Measurements from ENCODE around the gene PWWP2B. TPM values are rescaled to one million over a fixed set of nuclear protein-coding genes. Genes with fewer than 3 reads are reported as not detected.

PWWP2B gene
- total and polyA plus RNA-seq, 2 of the 8 experiments (the other 6 are each of a cell fraction or from before 2014, with no cell fraction given), result 5.3 to 10.8 TPM

DNA sequence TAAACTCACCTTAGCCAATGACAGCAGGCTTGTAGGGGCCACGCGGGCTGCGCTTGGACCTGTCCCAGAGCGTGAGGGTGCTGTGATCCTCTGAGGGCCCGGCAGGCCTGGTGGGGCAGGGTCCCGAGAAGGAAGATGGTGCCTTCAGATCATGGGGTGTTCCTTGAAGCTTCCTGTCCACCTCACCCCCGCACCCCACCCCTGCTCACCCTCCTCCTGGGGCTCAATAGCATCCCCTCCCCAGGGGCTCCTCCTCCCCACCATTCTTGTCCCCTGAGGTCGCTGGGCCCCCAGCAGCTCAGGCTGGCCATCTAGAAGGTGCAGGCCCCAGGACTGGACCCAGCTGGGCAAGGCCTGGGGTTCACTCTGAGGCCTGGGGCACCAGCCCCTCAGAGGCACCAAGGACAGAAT, 33.9 kb downstream of the PWWP2B start:
- FAIRE-seq, result no peak
- Histone ChIP-seq H4K8ac (ENCODE audit: extremely low read depth, insufficient read depth, low read length) (no peak overlapping the region), H3K4me1 (replicated peaks in 1 of 4; ENCODE audit: control insufficient read depth in 3 of 4, insufficient read depth in 4 of 4, low read length in 3 of 4) (peaks cover 0 to 11% (median 1%) of the 10 kb centered on the region in 4 experiments; a peak in 4 of 7 replicates), H3K79me2 (ENCODE audit: control insufficient read depth in 1 of 2, insufficient read depth in 2 of 2, low read length in 2 of 2) (no peaks in the 10 kb centered on the region), H2AFZ (ENCODE audit: low read length) (no peak overlapping the region), H3K9ac (replicated peaks in 1 of 4; ENCODE audit: extremely low read depth in 1 of 4, low read depth in 3 of 4, low read length in 3 of 4) (no peak overlapping the region), H3K56ac (replicated peaks; ENCODE audit: insufficient read length, low read depth, low read length) (no peak overlapping the region), H3K4me2 (ENCODE audit: insufficient read depth in 1 of 2, low read depth in 2 of 2, low read length in 2 of 2) (no peak overlapping the region), H4K20me1 (replicated peaks in 1 of 2; ENCODE audit: control insufficient read depth in 1 of 2, insufficient read depth in 2 of 2, low read length in 2 of 2) (peaks cover 0 to 13% of the 10 kb centered on the region in 2 experiments), H3K23ac (ENCODE audit: insufficient read length) (no peak overlapping the region), H3K79me1 (ENCODE audit: low read depth, low read length) (0 out of 2 replicates have a peak, but pooled peaks cover 5% of the 10 kb centered on the region), H3K23me2 (ENCODE audit: low read depth, low read length) (peaks cover 11% of the 10 kb centered on the region; the same call in 1 of the 2 replicates), H3K9me3 (ENCODE audit: insufficient read depth in 2 of 2, low read depth in 1 of 2, low read length in 1 of 2) (no peaks in the 10 kb centered on the region), H3K36me3 (ENCODE audit: control insufficient read depth in 2 of 4, insufficient read depth in 4 of 4, low read length in 3 of 4) (no peaks in the 10 kb centered on the region; a peak in 1 of 8 replicates), H3K4me3 (ENCODE audit: extremely low read depth in 1 of 4, insufficient read depth in 2 of 4, low read depth in 3 of 4, low read length in 4 of 4) (no peak overlapping the region), H3K27me3 (replicated peaks in 1 of 4; ENCODE audit: control insufficient read depth in 3 of 4, extremely low read depth in 1 of 4, insufficient read depth in 3 of 4, low read length in 3 of 4) (no peaks in the 10 kb centered on the region), H2AK5ac (ENCODE audit: low read depth, low read length) (no peak overlapping the region), H2BK12ac (ENCODE audit: low read depth, low read length) (0 out of 2 replicates have a peak overlapping the region, but pooled peaks have one; percentile 6), H3K14ac (ENCODE audit: insufficient read length) (no peak overlapping the region), H4K5ac (ENCODE audit: insufficient read length, low read depth, low read length) (no peak overlapping the region), H2BK5ac (ENCODE audit: low read depth, low read length) (no peak overlapping the region; the same call in 1 of the 2 replicates), H2BK15ac (ENCODE audit: low read length) (no peak overlapping the region), H3K27ac (ENCODE audit: low read depth, low read length) (no peak overlapping the region), H4K91ac (replicated peaks; ENCODE audit: insufficient read length, low read length) (peak overlapping the region; percentile 55), H3K4ac (replicated peaks; ENCODE audit: insufficient read length, low read depth, low read length) (no peak overlapping the region), H3K18ac (ENCODE audit: extremely low read depth, low read length) (no peak overlapping the region), H2BK120ac (replicated peaks; ENCODE audit: low read depth, low read length) (no peak overlapping the region), H2BK20ac (ENCODE audit: low read length) (no peak overlapping the region)
- WGBS, 2 experiments (ENCODE audit: extremely low coverage in 1 of 2, insufficient coverage in 1 of 2, insufficient read length in 1 of 2, insufficient replicate concordance in 2 of 2, low coverage in 1 of 2, low lambda C conversion rate in 2 of 2, missing lambda C conversion rate in 1 of 2), result 88% methylated on average over 6 of the region's 8 CpGs; no CpG with 5 or more reads in 1 of the 2 experiments
- POLR2A ChIA-PET (ENCODE audit: partially characterized antibody), result interaction anchor here (0.8 to 1.7 kb wide), 5 partner anchors 9 to 19 kb away, joined by 3 to 5 read pairs (median 4); no protein-coding TSS in a partner anchor
- CTCF ChIA-PET (ENCODE audit: partially characterized antibody), result interaction anchor here (0.6 to 1.5 kb wide), 8 partner anchors 21 to 79 kb away, joined by 3 to 7 read pairs (median 4); no protein-coding TSS in a partner anchor
- no peak for DNase-seq (ENCODE audit: low read depth in 1 of 2, low spot score in 2 of 2)
- TF ChIP-seq RAD21 (IDR thresholded peaks at IDR 0.05 in 1 of 2, conservative IDR thresholded peaks at IDR 0.05 in 1 of 2; ENCODE audit: low read depth in 2 of 2, low read length in 2 of 2) (no peak), TCF12 (IDR thresholded peaks at IDR 0.05; ENCODE audit: low read depth, low read length) (no peak), CBX5 (IDR thresholded peaks at IDR 0.05; ENCODE audit: low read depth, low read length) (no peak), SP1 (IDR thresholded peaks at IDR 0.05; ENCODE audit: low read depth, low read length) (no peak), YY1 (IDR thresholded peaks at IDR 0.05; ENCODE audit: low read depth, low read length) (no peak)

Data from H1 (cell line).